ENCODE measurements around the gene SRC.

Gene SRC

GRCh38 chr20:37381621-37382471 lies 35.9 kb downstream of the SRC start:
- FAIRE-seq (no peak), DNase-seq (ENCODE audit: low spot score) (no peak)

GRCh38 chr20:37382482-37383120 lies 36.7 kb downstream of the SRC start:
- no peak for FAIRE-seq
- no peak for DNase-seq (ENCODE audit: low spot score)

DNA sequence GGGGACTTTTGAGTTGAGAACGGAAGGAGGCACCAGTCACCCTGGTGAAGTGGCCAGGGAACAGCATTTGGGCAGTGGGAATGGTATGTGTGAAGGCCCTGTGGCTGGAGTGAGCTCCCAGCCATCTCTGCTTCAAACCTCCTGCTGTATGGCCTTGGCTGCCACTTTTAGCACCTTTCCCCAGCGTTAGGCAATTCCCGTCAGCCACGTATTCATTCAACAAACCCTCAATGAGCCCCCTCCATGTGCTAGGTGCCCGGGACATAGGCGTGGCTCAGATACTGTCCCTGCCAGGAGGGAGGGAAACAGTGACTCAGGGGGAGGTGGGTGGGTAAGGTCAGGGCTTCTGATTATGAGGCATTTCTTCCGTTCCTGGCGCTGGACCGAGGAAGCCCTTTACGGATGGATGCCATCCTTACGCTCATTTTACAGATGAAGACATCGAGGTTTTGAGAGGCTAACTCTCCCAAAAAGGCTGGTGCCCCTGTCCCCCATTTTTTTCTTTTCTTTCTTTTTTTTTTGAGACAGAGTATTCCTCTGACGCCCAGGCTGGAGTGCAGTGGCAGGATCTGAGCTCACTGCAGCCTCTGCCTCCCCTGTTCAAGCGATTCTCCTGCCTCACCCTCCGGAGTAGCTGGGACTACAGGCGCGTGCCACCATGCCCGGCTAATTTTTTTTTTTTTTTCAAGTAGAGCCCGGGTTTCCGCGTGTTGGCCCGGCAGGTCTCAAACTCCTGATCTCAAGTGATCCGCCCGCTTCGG lies 37.5 kb downstream of the SRC start:
- DNase-seq (ENCODE audit: low spot score) (peak; percentile 71), FAIRE-seq (peak; percentile 35)

- DNase-seq (ENCODE audit: low spot score) (peak; percentile 85), FAIRE-seq (no peak)
Measured at GRCh38 chr20:37384683-37385174, 38.8 kb downstream of the SRC start.

DNA sequence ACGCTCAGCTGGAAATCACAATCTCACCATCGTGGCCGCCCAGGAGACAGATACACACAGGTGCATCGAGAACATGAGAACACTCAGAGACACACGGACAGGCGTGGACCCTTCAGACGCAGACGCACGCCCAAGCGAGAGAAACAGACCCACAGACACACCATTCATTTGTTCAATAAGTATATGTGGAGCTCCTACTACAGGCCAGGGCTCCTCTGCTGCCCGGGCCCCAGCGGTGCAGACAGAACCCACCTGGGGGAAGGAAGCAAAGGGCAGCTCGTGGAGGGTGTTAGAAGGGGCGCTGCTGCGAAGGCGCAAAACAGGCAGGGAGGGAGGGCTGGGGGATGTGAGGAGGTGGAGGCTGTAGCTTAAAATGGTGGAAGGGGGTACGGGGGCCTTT lies 39.2 kb downstream of the SRC start:
- FAIRE-seq (peak; percentile 13), DNase-seq (ENCODE audit: low spot score) (no peak)

DNA sequence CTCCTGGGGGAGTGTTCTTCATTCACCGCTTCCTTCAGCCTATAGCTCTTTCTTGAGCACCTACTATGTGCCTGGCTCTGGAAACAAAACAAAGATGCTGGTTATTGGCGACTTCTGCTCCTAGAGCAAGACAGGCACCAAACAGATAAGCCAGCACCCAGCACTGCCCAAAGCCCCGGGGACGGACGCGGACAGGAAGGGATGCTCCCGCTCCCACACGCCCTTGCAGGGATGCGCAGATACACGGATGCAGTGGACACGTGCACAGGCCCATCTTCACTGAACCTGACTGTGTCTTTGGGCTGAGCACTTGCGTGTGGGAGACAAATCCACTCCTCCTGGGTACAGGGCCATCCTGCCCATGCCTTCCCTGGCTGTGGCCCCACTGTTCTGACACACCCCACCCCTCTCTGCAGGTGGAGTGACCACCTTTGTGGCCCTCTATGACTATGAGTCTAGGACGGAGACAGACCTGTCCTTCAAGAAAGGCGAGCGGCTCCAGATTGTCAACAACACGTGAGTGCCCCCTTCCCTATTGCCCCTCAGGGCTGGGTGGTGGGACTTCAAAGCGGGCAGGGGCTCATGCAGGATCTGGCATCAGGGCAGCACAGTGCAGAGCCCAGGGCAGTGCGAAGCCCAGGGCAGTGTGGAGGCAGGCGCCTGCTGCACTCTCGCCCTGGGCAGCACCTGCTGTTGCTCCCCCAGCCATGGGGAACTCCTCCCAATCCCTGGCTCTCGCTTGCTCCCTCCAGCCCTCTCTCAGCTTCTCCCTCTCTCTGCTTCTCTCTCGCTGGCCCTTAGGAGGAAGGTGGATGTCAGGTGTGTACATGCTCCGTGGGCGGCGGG lies 39.9 kb downstream of the SRC start:
- peak; percentile 9 for FAIRE-seq
- DNase-seq (ENCODE audit: low spot score): no peak

DNA sequence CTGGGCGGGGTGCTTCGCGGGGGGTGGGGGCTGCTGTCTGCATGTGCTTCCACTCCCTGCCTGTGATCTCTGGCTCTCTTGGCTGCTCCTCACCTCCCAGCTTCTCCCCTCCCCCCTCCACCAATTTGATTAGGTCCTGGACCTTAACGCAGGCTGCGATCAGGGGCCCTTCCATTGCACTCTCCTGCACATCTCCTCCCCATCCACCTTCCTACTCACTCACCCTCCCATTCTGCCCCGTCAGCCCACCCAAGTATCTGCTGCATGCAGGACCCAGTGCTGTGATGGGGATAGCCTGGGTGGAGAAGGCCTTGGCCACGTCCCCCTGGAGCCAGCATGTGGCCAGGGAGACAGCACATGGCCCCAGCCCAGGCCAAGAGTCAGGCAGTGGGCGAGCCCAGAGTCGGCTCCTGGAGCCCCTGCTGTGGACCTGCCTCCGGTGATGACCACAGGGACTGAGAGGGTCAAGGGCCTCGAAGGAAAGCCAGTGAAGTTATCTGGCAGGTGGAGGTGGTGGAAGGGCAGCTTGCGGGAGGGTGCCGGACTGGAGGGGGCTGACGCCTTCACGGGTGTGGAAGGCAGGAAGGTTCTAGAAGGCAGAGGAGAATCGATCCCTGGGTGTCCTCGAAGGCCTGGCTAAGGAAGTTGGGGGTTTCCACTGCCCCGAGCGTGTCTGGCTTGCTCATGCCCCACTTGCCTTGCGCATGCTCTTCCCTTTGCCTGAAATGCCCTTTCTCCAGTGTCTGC lies 40.7 kb downstream of the SRC start:
- DNase-seq (ENCODE audit: low spot score): no peak
- FAIRE-seq: no peak

DNA sequence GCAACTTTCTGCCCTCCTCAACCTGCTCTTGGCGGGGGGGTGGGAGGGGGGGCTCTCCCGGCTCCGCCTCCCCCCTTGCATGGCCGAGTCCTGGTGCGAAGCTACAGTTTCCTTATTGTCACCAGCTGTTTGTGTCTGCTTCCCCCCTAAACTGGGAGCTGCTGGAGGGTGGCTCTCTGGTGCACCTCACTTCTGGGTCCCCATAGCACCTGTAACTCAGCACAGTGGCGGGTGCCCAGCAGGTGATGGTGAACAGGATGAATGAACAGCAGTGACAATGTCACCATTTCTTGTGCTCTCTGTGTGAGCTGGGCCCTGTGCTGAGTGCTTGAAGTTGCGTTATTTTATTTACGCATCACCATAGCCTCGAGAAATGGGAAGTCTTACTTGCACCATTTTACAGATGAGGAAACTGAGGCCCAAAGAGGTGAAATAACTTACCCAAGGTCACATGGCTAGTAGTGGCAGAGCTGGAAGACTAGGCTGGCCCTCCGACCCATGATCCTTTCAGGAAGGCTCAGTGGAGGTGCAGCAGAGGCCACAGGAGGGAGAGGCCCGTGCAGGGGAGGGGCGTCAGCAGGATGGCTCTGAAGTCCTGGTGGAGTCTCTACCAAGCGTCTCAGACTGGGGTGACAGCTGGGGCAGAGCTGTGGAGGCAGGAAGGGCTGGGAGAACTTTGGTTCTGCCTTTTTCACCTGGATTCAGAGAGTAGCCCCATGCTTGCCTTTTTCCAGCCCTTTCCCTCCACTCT lies 41.8 kb downstream of the SRC start:
- FAIRE-seq (no peak), DNase-seq (ENCODE audit: low spot score) (no peak)

DNA sequence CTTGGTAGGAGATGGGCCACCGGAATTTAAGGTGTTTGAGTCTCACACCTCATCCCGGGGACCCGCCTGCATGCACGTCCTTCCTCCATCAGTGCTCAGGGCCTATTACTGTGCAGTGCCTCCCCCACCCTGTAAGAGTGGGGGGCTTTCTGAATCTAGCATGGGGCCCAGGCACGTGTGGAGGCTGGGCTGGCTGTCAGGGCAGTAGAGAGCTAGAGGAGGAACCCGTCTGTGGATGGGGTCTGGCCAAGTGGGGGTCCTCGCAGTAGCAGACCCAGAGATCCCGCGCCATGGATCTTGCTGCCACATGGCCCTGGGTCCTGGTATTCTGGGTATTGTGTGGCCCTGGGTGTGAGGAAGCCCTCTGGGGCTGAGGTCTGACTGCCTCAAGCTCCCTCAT lies 42.9 kb downstream of the SRC start:
- DNase-seq (ENCODE audit: low spot score) (no peak), FAIRE-seq (no peak)

DNA sequence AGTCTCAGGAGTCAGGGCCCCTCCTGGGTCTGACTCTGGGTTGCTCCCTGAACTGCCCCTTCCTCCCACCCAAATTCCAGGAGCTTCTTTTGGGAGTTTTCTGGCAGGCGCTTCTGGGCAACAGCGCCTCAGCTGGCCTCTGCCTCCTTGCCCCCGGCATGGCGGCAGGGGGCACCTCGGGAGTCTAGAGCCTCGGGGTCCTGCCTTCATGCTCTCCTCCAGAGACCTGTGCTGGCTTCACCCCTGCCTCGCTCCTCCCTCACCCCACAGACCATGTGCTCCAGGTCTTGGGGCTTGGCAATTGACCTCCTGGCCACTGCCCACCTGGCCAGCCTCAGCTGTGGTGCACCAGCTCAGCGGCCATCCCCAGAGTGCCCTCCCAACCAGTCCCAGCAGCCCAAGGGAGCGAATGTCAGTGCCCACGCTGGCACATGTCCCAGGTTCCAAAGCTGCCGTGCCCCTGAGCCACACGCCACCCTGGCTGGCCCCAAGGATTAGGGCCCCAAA lies 43.4 kb downstream of the SRC start:
- DNase-seq (ENCODE audit: low spot score): no peak
- FAIRE-seq: peak; percentile 46

- FAIRE-seq: no peak
Measured at GRCh38 chr20:37389844-37390275, 43.9 kb downstream of the SRC start.

DNA sequence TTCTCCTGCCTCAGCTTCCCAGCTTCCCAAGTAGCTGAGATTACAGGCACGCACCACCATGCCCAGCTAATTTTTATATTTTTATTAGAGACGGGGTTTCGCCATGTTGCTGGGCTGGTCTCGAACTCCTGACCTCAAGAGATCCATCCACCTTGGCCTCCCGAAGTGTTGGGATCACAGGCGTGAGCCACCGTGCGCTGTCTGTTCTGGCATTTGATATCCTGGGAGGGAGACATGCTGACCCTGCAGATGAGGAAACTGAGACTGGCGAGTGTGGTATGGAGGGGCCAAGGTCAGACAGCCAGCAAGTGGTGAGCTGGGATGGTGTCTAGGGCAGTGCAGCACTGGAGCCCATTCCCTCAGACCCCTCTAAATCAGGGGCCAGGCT lies 44.6 kb downstream of the SRC start:
- DNase-seq (ENCODE audit: low spot score) (no peak), FAIRE-seq (no peak)

More at GRCh38 chr20:37389844-37390275, 43.9 kb downstream of the SRC start:
- no peak for DNase-seq (ENCODE audit: low spot score)

DNA sequence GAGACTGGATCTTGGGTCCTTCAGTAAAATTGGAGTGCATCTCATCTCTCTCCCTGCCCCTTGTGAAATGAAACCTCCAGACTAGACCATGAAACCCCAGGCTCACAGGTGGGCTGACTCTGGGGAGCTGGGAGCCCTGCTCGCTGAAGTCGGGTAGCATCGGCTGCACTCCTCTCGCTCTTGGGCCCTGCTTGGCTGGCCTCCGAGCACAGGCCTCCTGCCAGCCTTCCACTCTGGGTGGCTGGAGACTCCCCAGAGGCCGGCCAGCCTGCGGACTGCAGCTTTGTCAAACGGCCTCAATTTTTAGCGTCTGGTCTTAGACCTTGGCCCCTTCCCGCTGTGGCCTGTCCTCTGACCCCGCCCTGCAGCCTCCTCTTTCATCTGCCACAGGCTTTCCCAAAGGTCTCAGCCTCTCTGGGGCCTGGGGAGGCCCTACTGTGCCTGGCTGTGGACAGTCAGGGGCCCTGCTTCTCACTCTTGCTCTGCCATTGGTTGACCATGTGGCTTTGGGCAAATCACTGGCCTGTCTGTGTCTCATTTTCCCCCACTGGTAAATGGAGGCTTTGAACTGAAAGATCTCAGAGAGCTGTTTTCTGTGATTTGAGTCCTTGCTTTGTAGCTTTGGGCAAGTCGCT lies 45.1 kb downstream of the SRC start:
- no peak for FAIRE-seq

DNA sequence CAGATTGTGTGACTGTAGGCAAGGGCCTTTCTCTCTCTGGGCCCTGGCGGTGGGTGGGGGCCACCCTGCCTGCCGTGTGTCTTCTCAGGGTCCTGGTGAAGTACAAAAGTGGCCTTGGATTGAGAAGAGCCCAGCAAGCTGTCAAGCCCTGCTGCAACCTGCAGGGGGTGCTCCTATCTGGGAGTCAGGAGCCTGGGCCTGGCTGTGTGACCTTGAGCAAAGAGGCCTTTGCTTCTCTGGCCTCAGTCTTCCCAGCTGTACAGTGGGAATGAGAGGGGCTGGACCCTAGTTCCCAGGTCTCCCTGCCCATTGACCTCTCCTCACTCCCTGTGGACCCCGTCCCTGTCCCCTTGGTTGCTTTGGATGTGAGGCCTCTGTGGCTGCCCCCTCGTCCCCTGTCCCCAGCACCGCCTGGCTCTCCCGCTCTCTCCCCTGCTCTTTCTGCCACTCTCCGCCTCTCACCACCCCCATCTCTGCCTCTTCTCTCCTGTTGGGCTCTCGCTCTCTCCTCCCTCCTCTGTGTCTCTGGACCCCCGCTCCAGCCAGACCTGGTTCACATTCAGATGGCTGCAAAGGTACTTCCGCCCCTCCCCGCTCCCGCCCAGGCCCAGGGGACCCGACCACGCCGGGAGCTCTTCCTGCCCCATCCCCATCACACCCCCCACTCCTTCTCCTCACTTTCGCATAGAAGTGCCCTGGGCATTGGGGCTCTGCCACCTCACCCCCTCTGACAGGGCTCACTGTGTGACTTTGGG lies 46.7 kb downstream of the SRC start:
- FAIRE-seq: no peak

More for the DNA sequence above, 45.1 kb downstream of the SRC start:
- DNase-seq (ENCODE audit: low spot score): no peak

GRCh38 chr20:37393196-37393862 lies 47.4 kb downstream of the SRC start:
- DNase-seq (ENCODE audit: low spot score) (no peak), FAIRE-seq (no peak)

More for the DNA sequence above, 46.7 kb downstream of the SRC start:
- DNase-seq (ENCODE audit: low spot score): no peak

DNA sequence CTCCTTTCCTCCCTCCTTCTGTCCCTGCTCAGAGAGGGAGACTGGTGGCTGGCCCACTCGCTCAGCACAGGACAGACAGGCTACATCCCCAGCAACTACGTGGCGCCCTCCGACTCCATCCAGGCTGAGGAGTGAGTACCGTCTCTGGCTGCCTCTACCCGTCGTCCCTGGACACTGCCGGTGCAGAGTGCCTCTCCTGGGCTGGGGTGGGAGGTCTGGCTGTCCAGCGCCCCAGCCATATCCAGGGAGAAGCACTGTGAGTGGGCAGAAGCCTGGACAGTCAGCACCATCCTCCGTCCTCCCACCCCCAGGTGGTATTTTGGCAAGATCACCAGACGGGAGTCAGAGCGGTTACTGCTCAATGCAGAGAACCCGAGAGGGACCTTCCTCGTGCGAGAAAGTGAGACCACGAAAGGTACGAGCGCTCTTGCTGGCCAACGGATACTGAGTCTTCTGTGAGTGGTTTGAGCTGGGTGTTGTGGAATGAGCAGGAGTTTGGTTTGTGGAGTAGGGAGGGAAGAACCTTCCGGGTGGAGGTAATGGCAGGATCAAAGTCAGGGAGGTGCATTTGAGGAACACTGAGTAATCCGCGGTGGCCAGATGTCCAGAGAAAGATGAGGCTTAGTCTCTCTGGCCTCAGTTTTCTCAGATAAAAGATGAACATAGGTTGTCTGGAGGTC lies 48.1 kb downstream of the SRC start:
- DNase-seq (ENCODE audit: low spot score): no peak
- no peak for FAIRE-seq
